Gastroesophageal sphincter (tissue), 4 donors: ENCODE data around the gene CHST11. TPM values are rescaled to one million over a fixed set of nuclear protein-coding genes. Genes with fewer than 3 reads are reported as not detected.

Source experiments
- ATAC-seq: fragments of 150-250 bp; one replicate; pipeline ENCODE4 v1.9.1; 2016; ENCODE audit warnings: mild to moderate bottlenecking, moderate library complexity
- H3K27ac ChIP-seq, 4 donors: fragments of 200-600 bp; sonication (generic) in 3 of 4; 1 replicate in 3 of 4; 2 replicates in 1 of 4; pipeline ENCODE4 v1.5.1; 2016 to 2019
- H3K27me3 ChIP-seq: fragments of 200-600 bp; sonication (generic); one replicate; pipeline ENCODE4 v1.5.1; 2019
- H3K36me3 ChIP-seq, 2 donors: fragments of 200-600 bp; sonication (generic); one replicate each; pipeline ENCODE4 v1.5.1; 2019; ENCODE audit warnings: control low read depth in 1 of 2
- H3K4me1 ChIP-seq, 3 donors: fragments of 200-600 bp; sonication (generic); 1 replicate in 2 of 3; 2 replicates in 1 of 3; pipeline ENCODE4 v1.5.1; 2016 to 2019; ENCODE audit warnings: control low read depth in 2 of 3
- H3K4me3 ChIP-seq, 2 donors: fragments of 200-600 bp; sonication (generic); one replicate each; pipeline ENCODE4 v1.5.1; 2019; ENCODE audit warnings: mild to moderate bottlenecking in 1 of 2, moderate library complexity in 1 of 2
- H3K9me3 ChIP-seq, 3 donors: fragments of 200-600 bp; sonication (generic); one replicate each; pipeline ENCODE4 v1.5.1; 2017 to 2019; ENCODE audit warnings: control low read depth in 2 of 3
- CTCF ChIP-seq, 4 experiments: fragments of 200-600 bp in 2 of 4; fragments of 450-650 bp in 2 of 4; sonication (generic) in 1 of 4; IDR thresholded peaks; one replicate each; pipeline ENCODE4 v1.5.1; 2017 to 2019; ENCODE audit warnings: antibody characterized with exemption in 4 of 4, mild to moderate bottlenecking in 2 of 4, moderate library complexity in 2 of 4
- EP300 ChIP-seq: sonication (generic); formaldehyde crosslinking; IDR thresholded peaks from one replicate; pipeline ENCODE4 v1.6.1; 2017; ENCODE audit warnings: antibody characterized with exemption, mild to moderate bottlenecking
- POLR2A ChIP-seq, 2 donors: fragments of 450-650 bp; IDR thresholded peaks; one replicate each; pipeline ENCODE4 v1.6.1; 2017; ENCODE audit warnings: antibody characterized with exemption in 2 of 2, mild to moderate bottlenecking in 2 of 2, moderate library complexity in 1 of 2
- POLR2AphosphoS5 ChIP-seq: sonication (generic); formaldehyde crosslinking; IDR thresholded peaks from one replicate; pipeline ENCODE4 v1.6.1; 2017; ENCODE audit warnings: antibody characterized with exemption
- WGBS, 2 donors: methylation state at CpG; one replicate each; pipeline ENCODE4 v1.1.5; 2018; ENCODE audit warnings: low coverage in 1 of 2; 5-methylcytosine and 5-hydroxymethylcytosine counted together
- total RNA-seq, 4 donors: library from RNA; depleted of rRNA; stranded (reverse); fragments of >200 nt; gene quantifications; one replicate each; pipeline ENCODE4 v1.1.0, GENCODE V29; 2016

CHST11 gene
- total RNA-seq, 4 donors from 2014 or later, result 4.3 to 15.6 (median 11.0) TPM

DNA sequence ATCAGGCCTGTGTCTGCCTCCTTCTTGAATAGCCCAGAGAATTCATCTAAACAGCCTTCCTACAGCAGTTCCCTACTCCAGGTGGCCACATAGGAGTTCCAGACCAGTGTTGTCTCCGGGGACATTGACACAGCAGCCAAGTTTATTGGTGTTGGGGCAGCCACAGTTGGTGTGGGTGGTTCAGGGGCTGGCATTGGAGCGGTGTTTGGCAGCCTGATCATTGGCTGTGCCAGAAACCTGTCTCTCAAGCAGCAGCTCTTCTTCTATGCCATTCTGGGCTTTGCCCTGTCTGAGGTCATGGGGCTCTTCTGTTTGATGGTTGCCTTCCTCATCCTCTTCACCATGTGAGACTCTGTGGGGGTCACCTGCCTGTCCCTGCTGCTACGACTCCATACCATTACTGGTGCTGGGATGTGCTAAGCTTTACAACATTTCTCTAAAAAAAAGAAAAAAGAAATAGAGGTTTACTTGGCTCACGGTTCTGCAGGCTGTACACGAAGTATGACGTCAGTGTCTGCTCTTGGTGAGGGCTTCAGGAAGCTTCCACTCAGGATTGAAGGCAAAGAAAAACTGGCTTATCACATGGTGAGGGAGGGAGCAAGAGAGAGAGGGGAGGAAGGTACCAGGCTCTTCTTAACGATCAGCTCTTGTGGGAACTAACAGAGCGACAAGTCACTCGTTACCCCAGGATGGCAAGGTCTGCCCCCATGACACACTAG is 57.5 kb downstream of the CHST11 start:
- WGBS, 2 donors, result 94 to 98% methylated on average over 7 of the region's 9 CpGs
- no peaks in the 10 kb centered on the region for H3K36me3 ChIP-seq
- H3K9me3 ChIP-seq, result no peaks in the 10 kb centered on the region
- H3K27ac ChIP-seq, result no peak overlapping the region
- H3K27me3 ChIP-seq, result no peaks in the 10 kb centered on the region
- ATAC-seq, result no peak
- H3K4me1 ChIP-seq, result peaks cover 0 to 5% (median 4%) of the 10 kb centered on the region in 3 donors
- no peak overlapping the region for H3K4me3 ChIP-seq
- no peak for TF ChIP-seq EP300

- H3K4me3 ChIP-seq, result no peak overlapping the region
- H3K9me3 ChIP-seq, result no peaks in the 10 kb centered on the region
- TF ChIP-seq POLR2AphosphoS5 (no peak), CTCF (IDR thresholded peaks at IDR 0.05) (no peak), POLR2A (IDR thresholded peaks at IDR 0.05) (no peak), EP300 (no peak)
- H3K36me3 ChIP-seq, result no peaks in the 10 kb centered on the region
- H3K4me1 ChIP-seq, result no peaks in the 10 kb centered on the region
- WGBS, 2 donors, result 64 to 80% methylated on average over 1 of the region's 1 CpG
- no peak for ATAC-seq
- no peak overlapping the region for H3K27ac ChIP-seq
- no peaks in the 10 kb centered on the region for H3K27me3 ChIP-seq
These were observed 59.2 kb downstream of the CHST11 start for GRCh38 chr12:104515899-104516298.

DNA sequence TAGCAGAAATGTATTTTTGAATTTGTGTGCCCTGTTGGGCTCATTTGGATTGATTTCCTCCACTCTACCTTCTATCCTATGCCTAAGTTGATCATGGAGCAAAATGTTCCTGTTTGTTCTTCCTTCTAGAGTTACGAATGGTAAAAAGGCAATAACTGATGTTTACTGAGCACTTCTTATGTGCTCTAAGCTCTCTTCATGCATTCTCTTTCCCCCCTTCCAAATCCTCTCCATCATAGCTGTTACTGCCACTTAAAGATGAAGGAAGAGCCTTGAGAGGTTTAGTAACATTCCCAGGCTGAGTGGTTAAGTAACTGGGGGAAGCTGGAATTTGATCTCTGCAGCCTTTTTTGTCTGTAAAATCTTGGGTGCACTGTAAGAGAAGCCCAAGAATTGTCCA is 60.1 kb downstream of the CHST11 start:
- Histone ChIP-seq H3K27me3 (no peaks in the 10 kb centered on the region), H3K9me3 (no peaks in the 10 kb centered on the region), H3K4me3 (no peak overlapping the region), H3K27ac (no peak overlapping the region), H3K36me3 (no peaks in the 10 kb centered on the region), H3K4me1 (no peaks in the 10 kb centered on the region)
- ATAC-seq, result no peak
- 78 to 90% methylated on average over 1 of the region's 1 CpG for WGBS, 2 donors
- TF ChIP-seq POLR2A (IDR thresholded peaks at IDR 0.05) (no peak), CTCF (IDR thresholded peaks at IDR 0.05) (no peak), POLR2AphosphoS5 (no peak), EP300 (no peak)

GRCh38 chr12:104517880-104518279 is 61.1 kb downstream of the CHST11 start:
- ATAC-seq, result no peak
- Histone ChIP-seq H3K9me3 (no peaks in the 10 kb centered on the region), H3K27me3 (no peaks in the 10 kb centered on the region), H3K36me3 (no peaks in the 10 kb centered on the region), H3K27ac (no peak overlapping the region), H3K4me3 (no peak overlapping the region), H3K4me1 (peaks cover 0 to 2% (median 0%) of the 10 kb centered on the region in 3 donors)
- TF ChIP-seq POLR2A (IDR thresholded peaks at IDR 0.05) (no peak), EP300 (no peak), POLR2AphosphoS5 (no peak), CTCF (IDR thresholded peaks at IDR 0.05) (no peak)
- 88 to 100% methylated on average over 5 of the region's 10 CpGs for WGBS, 2 donors

DNA sequence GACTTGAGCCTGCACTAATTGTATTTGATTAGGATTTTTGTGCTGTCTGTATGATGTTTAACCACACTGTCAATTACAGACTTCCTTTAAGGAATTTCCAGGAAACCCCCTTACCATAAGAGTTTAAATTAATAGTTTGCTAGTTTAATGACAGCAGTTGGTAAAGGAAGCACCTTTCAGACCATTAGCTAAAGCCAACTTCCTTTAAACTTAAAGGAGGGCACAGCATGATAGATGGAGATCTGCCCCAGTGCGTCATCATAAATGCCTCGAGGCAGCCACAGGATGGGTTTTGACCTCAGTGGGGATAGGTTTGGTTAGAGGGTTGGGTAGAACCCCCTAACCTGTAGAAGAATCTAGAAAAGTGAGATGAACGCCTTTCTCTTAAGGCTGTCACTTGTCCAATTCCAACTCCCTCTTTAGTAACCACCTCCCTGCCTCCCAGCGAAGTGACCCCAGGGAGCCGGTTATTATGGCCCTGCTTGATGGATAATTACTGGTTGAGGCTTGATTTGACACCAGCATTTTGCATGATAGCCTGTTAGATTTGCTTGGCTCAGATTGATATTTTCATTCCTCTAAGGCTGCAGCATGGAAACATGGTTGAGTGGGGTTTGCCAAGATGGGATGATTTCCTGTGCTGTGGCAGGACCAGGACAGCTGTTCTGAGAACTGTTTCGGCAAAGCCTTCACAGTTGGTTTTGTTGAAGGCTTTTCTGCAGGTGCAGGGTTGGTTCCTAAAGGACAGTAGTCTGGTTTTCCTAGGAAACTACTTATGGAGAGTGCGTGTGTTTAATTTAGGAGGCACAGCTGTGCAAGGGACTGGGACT is 62.7 kb downstream of the CHST11 start:
- no peak for ATAC-seq
- Histone ChIP-seq H3K4me3 (no peak overlapping the region), H3K27me3 (no peaks in the 10 kb centered on the region), H3K36me3 (no peaks in the 10 kb centered on the region), H3K27ac (no peak overlapping the region), H3K9me3 (no peaks in the 10 kb centered on the region), H3K4me1 (peaks cover 0 to 11% (median 0%) of the 10 kb centered on the region in 3 donors)
- TF ChIP-seq EP300, result no peak
- no peak for TF ChIP-seq CTCF (IDR thresholded peaks at IDR 0.05)
- no peak for TF ChIP-seq POLR2A (IDR thresholded peaks at IDR 0.05)
- no peak for TF ChIP-seq POLR2AphosphoS5
- WGBS, 2 donors, result 72 to 83% methylated on average over 4 to 6 of the region's 7 CpGs
